HG03196 (cell line): ENCODE results near the gene AGAP3.
A peak's percentile ranks its signal among the peaks of the same experiment; 100 is the strongest.
"Not testable (repeated sequence)": the region's sequence is repeated elsewhere in the genome, so short reads cannot be mapped to it uniquely, and the experiment has no call there.

ENCODE experiments used
- ATAC-seq: cut with Tn5 transposase; IDR thresholded peaks from one replicate; pipeline ENCODE4 v1.9.1; 2021; ENCODE audit not compliant: unreplicated experiment

The AGAP3 gene

GRCh38 chr7:151085691-151086620 is at the start of gene AGAP3:
Gene AGAP3 (plus strand): TSS chr7:151086475. CDS start chr7:151086742, 267 bp downstream.
- ATAC-seq: peak; percentile 43

- no peak for ATAC-seq
Observed at GRCh38 chr7:151038951-151039849, 47.1 kb upstream of the AGAP3 start.

GRCh38 chr7:151039850-151040548 is 46.3 kb upstream of the AGAP3 start:
- no peak for ATAC-seq

- ATAC-seq: no peak
Observed at GRCh38 chr7:151040616-151041375, 45.5 kb upstream of the AGAP3 start.

- not testable (repeated sequence) for ATAC-seq
Observed at GRCh38 chr7:151043449-151043848, 42.8 kb upstream of the AGAP3 start.

GRCh38 chr7:151043959-151044358 is 42.3 kb upstream of the AGAP3 start:
- ATAC-seq: no peak

- ATAC-seq: no peak
Observed at GRCh38 chr7:151045262-151045661, 41.0 kb upstream of the AGAP3 start.

- no peak for ATAC-seq
Observed at GRCh38 chr7:151045967-151046366, 40.3 kb upstream of the AGAP3 start.

- no peak for ATAC-seq
Observed at GRCh38 chr7:151046603-151047573, 39.4 kb upstream of the AGAP3 start.

GRCh38 chr7:151047976-151048815 is 38.1 kb upstream of the AGAP3 start, which contains the start of gene ASIC3:
Gene ASIC3 (plus strand): TSS chr7:151048531. CDS start chr7:151048886, 355 bp downstream.
- no peak for ATAC-seq

GRCh38 chr7:151048911-151049463 is 37.3 kb upstream of the AGAP3 start:
- ATAC-seq: no peak

- ATAC-seq: no peak
Observed at GRCh38 chr7:151051108-151051507, 35.2 kb upstream of the AGAP3 start.

- no peak for ATAC-seq
Observed at GRCh38 chr7:151053096-151053495, 33.2 kb upstream of the AGAP3 start.

GRCh38 chr7:151053751-151054150 is 32.5 kb upstream of the AGAP3 start:
- ATAC-seq: no peak

- no peak for ATAC-seq
Observed at GRCh38 chr7:151056283-151056665, 30.0 kb upstream of the AGAP3 start.

- ATAC-seq: no peak
Observed at GRCh38 chr7:151056666-151057505, 29.4 kb upstream of the AGAP3 start.

- ATAC-seq: peak; percentile 1
Observed at GRCh38 chr7:151057506-151057988, 28.7 kb upstream of the AGAP3 start, which contains the start of gene CDK5. Gene CDK5 (minus strand): TSS chr7:151057897. CDS start chr7:151057848, 49 bp downstream.
